Measurements from ENCODE around the gene PI3. TPM values are rescaled to one million over a fixed set of nuclear protein-coding genes. Genes with fewer than 3 reads are reported as not detected.

PI3 gene
- total RNA-seq, 1 donor from 2014 or later, result not detected

DNA sequence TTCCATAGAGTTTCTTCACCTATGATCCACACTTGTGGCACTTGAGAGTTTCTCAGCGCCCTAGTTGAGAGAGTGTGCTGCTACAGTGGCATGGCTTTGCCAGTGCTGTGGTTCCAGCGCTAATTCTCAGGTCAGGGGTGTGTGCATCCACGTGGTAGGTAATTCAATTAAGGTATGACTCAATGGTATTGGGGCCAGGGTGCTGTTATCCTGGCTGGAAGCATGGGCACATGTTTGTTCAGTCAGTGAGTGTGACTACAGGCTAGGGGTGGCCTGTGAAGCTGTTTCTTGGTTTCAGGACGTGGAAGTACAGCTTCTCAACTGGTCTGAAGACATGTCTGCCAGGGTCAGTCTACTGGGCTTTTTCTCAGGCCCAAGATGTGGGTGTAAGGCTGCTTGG lies 43.4 kb downstream of the PI3 start:
- TF ChIP-seq, protein P1, sequence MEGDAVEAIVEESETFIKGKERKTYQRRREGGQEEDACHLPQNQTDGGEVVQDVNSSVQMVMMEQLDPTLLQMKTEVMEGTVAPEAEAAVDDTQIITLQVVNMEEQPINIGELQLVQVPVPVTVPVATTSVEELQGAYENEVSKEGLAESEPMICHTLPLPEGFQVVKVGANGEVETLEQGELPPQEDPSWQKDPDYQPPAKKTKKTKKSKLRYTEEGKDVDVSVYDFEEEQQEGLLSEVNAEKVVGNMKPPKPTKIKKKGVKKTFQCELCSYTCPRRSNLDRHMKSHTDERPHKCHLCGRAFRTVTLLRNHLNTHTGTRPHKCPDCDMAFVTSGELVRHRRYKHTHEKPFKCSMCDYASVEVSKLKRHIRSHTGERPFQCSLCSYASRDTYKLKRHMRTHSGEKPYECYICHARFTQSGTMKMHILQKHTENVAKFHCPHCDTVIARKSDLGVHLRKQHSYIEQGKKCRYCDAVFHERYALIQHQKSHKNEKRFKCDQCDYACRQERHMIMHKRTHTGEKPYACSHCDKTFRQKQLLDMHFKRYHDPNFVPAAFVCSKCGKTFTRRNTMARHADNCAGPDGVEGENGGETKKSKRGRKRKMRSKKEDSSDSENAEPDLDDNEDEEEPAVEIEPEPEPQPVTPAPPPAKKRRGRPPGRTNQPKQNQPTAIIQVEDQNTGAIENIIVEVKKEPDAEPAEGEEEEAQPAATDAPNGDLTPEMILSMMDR (IDR thresholded peaks at IDR 0.05; ENCODE audit: unreplicated experiment), result no peak
- no peaks in the 10 kb centered on the region for H3K27me3 Mint-ChIP-seq (ENCODE audit: unreplicated experiment)
- no peaks in the 10 kb centered on the region for H3K9me3 Mint-ChIP-seq (ENCODE audit: unreplicated experiment)
- no peak overlapping the region for H3K27ac Mint-ChIP-seq (ENCODE audit: unreplicated experiment)
- no peaks in the 10 kb centered on the region for H3K4me1 Mint-ChIP-seq (ENCODE audit: unreplicated experiment)
- no peak for DNase-seq (ENCODE audit: low spot score)
- H3K36me3 Mint-ChIP-seq (ENCODE audit: low read depth, unreplicated experiment), result no peaks in the 10 kb centered on the region
- H3K4me3 Mint-ChIP-seq (ENCODE audit: unreplicated experiment), result no peak overlapping the region

DNA sequence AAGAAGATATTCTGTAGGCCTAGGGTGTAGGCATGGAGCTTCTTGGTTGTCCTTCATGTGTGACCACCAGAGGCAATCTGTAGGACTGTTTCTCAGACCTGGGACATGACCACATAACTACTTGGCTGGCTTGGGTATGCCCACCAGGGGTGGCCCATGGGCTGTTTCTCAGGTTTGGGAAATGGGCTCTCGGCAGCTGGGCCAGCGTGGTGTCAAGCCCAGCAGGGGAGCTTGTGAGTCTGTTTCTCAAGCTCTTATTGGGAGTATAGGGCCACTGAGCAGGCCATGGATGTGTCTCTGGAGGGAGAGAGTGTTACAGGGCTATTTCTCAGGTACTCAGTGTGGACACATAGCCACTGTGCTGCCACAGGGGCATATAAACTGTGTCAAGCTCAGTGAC lies 43.9 kb downstream of the PI3 start:
- H3K4me1 Mint-ChIP-seq (ENCODE audit: unreplicated experiment), result no peaks in the 10 kb centered on the region
- no peak overlapping the region for H3K27ac Mint-ChIP-seq (ENCODE audit: unreplicated experiment)
- H3K9me3 Mint-ChIP-seq (ENCODE audit: unreplicated experiment), result no peaks in the 10 kb centered on the region
- TF ChIP-seq, protein P1 (IDR thresholded peaks at IDR 0.05; ENCODE audit: unreplicated experiment), result no peak
- H3K36me3 Mint-ChIP-seq (ENCODE audit: low read depth, unreplicated experiment), result no peaks in the 10 kb centered on the region
- no peak overlapping the region for H3K4me3 Mint-ChIP-seq (ENCODE audit: unreplicated experiment)
- H3K27me3 Mint-ChIP-seq (ENCODE audit: unreplicated experiment), result no peaks in the 10 kb centered on the region
- DNase-seq (ENCODE audit: low spot score), result no peak

DNA sequence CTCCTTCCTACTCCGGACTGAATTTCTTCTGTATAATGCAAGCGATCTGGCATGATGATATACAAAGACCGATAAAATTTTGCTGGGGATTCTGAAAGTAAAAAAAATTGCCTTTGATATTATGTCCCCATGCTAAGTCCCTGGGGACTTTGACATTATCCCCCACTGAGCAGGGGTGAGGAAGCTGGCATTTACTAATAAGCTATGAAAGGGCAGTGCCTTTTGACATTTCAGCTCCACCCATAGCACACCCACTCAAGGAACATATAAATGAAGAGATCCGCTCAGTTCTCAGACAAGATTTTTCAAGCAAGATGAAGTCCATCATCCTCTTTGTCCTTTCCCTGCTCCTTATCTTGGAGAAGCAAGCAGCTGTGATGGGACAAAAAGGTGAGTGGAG lies 46.4 kb downstream of the PI3 start, which contains the start of gene SEMG2:
Gene SEMG2, plus strand, starts transcription at position 298 of the 400 bp plus-strand sequence. Its CDS starts 17 bp downstream, at position 315.
- Mint-ChIP-seq H3K36me3 (ENCODE audit: low read depth, unreplicated experiment) (no peaks in the 10 kb centered on the region), H3K9me3 (ENCODE audit: unreplicated experiment) (no peaks in the 10 kb centered on the region), H3K27ac (ENCODE audit: unreplicated experiment) (no peak within 1 kb of the TSS), H3K27me3 (ENCODE audit: unreplicated experiment) (no peaks in the 10 kb centered on the region), H3K4me3 (ENCODE audit: unreplicated experiment) (no peak within 1 kb of the TSS), H3K4me1 (ENCODE audit: unreplicated experiment) (no peaks in the 10 kb centered on the region)
- no peak for DNase-seq (ENCODE audit: low spot score)
- TF ChIP-seq, protein P1 (IDR thresholded peaks at IDR 0.05; ENCODE audit: unreplicated experiment), result no peak

DNA sequence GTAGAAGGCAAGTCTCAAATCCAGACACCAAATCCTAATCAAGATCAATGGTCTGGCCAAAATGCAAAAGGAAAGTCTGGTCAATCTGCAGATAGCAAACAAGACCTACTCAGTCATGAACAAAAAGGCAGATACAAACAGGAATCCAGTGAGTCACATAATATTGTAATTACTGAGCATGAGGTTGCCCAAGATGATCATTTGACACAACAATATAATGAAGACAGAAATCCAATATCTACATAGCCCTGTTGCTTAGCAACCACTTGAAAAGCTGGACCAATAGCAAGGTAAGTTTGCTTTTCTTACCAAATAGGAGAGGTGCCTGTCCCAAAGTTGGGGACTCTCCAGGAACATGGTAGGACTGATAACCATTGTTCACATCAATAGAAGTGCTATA lies 48.4 kb downstream of the PI3 start:
- TF ChIP-seq, protein P1 (IDR thresholded peaks at IDR 0.05; ENCODE audit: unreplicated experiment), result no peak
- no peak for DNase-seq (ENCODE audit: low spot score)
- Mint-ChIP-seq H3K36me3 (ENCODE audit: low read depth, unreplicated experiment) (no peaks in the 10 kb centered on the region), H3K9me3 (ENCODE audit: unreplicated experiment) (no peaks in the 10 kb centered on the region), H3K4me1 (ENCODE audit: unreplicated experiment) (no peaks in the 10 kb centered on the region), H3K27me3 (ENCODE audit: unreplicated experiment) (no peaks in the 10 kb centered on the region), H3K4me3 (ENCODE audit: unreplicated experiment) (no peak overlapping the region), H3K27ac (ENCODE audit: unreplicated experiment) (no peak overlapping the region)

Other genes starting within 250 kb of the PI3 start
- 46.2 TPM for gene TOMM34, start 214.5 kb upstream of the PI3 start, total RNA-seq (ENCODE audit: unreplicated experiment)
- 34.1 TPM for gene STK4, start 208.4 kb upstream of the PI3 start, total RNA-seq (ENCODE audit: unreplicated experiment)
- 0.10 TPM for gene KCNS1, start 73.8 kb upstream of the PI3 start, total RNA-seq (ENCODE audit: unreplicated experiment)
- not detected for gene WFDC5, start 59.7 kb upstream of the PI3 start, total RNA-seq (ENCODE audit: unreplicated experiment)
- not detected for gene WFDC12, start 50.4 kb upstream of the PI3 start, total RNA-seq (ENCODE audit: unreplicated experiment)
- not detected for gene SEMG1, start 32.1 kb downstream of the PI3 start, total RNA-seq (ENCODE audit: unreplicated experiment)
- gene SEMG2, start 46.5 kb downstream of the PI3 start, total RNA-seq (ENCODE audit: unreplicated experiment), result not detected
- gene SLPI, start 79.7 kb downstream of the PI3 start, total RNA-seq (ENCODE audit: unreplicated experiment), result 0.82 TPM
- not detected for gene RBPJL, start 131.9 kb downstream of the PI3 start, total RNA-seq (ENCODE audit: unreplicated experiment)
- not detected for gene MATN4, start 133.4 kb downstream of the PI3 start, total RNA-seq (ENCODE audit: unreplicated experiment)
- gene SDC4, start 173.5 kb downstream of the PI3 start, total RNA-seq (ENCODE audit: unreplicated experiment), result 7.4 TPM
- 20.0 TPM for gene SYS1, start 188.3 kb downstream of the PI3 start, total RNA-seq (ENCODE audit: unreplicated experiment)
- not detected for gene TP53TG5, start 203.4 kb downstream of the PI3 start, total RNA-seq (ENCODE audit: unreplicated experiment)
- gene DBNDD2, start 233.4 kb downstream of the PI3 start, total RNA-seq (ENCODE audit: unreplicated experiment), result 2.0 TPM
- gene PIGT, start 241.2 kb downstream of the PI3 start, total RNA-seq (ENCODE audit: unreplicated experiment), result 68.6 TPM